H1 (cell line): ENCODE data around the gene CRB2. TPM values are rescaled to one million over a fixed set of nuclear protein-coding genes. Genes with fewer than 3 reads are reported as not detected.

Experiments used
- CHD7 ChIP-seq: fragments of 300-600 bp; sonication (generic); IDR thresholded peaks from 2 replicates; pipeline ENCODE4 v1.7.1; 2012; ENCODE audit warnings: low read length, moderate library complexity, mild to moderate bottlenecking, inconsistent platforms; ENCODE audit not compliant: insufficient replicate concordance
- HDAC6 ChIP-seq: IDR thresholded peaks from one replicate; pipeline ENCODE4 v1.7.1; 2012; ENCODE audit warnings: low read depth, mild to moderate bottlenecking, inconsistent platforms, low read length, moderate library complexity
- NRF1 ChIP-seq: IDR thresholded peaks from 2 replicates; pipeline ENCODE4 v1.6.1; 2011; ENCODE audit warnings: mild to moderate bottlenecking, low read depth, low read length, improper control_type of control experiment
- POLR2AphosphoS5 ChIP-seq: IDR thresholded peaks from 2 replicates; pipeline ENCODE4 v1.6.1; 2011; ENCODE audit warnings: low read depth, low read length
- SP4 ChIP-seq: IDR thresholded peaks from 2 replicates; pipeline ENCODE4 v1.6.1; 2012; ENCODE audit warnings: low read length, inconsistent platforms
- SUZ12 ChIP-seq: fragments of 200-600 bp; sonication (generic); IDR thresholded peaks from 2 replicates; pipeline ENCODE4 v1.6.1; 2012; ENCODE audit warnings: mild to moderate bottlenecking, inconsistent platforms, low read length, moderate library complexity, mixed read lengths
- polyA plus RNA-seq, 7 experiments: library from polyadenylated mRNA; depleted of rRNA in 3 of 7; stranded (reverse) in 5 of 7; unstranded in 2 of 7; fragments of >200 nt in 5 of 7; fragments of 200-250 nt in 2 of 7; gene quantifications; 1 replicate in 5 of 7; 2 replicates in 1 of 7; 4 replicates in 1 of 7; pipeline versions ENCODE4 v1.2.1 to v1.2.3, GENCODE V29; 2011 to 2013; ENCODE audit warnings: missing spikeins in 2 of 7, mixed read lengths in 2 of 7
- total RNA-seq: library from RNA; stranded (reverse); fragmentation: NEBNext Ultra II Directional; extraction: Animal tissue kit (Norgen Biotek cat#: 25700); gene quantifications from 2 replicates; pipeline ENCODE4 v1.2.1, GENCODE V29; 2021

Gene CRB2
- total and polyA plus RNA-seq, 2 of the 8 experiments (the other 6 are each of a cell fraction or from before 2014, with no cell fraction given) = 4.0 to 8.4 TPM

GRCh38 chr9:123377211-123377971 lies 21.4 kb downstream of the CRB2 start (continued):
- TF ChIP-seq CHD7 (no peak), HDAC6 (no peak), NRF1 (no peak), SUZ12 (no peak), POLR2AphosphoS5 (no peak), SP4 (no peak)
